ENCODE data around the gene DUSP16.
"Not testable (repeated sequence)": the region's sequence is repeated elsewhere in the genome, so short reads cannot be mapped to it uniquely, and the experiment has no call there.

Gene DUSP16

GRCh38 chr12:12522657-12523056 lies 40.0 kb downstream of the DUSP16 start:
- not testable (repeated sequence) for DNase-seq (ENCODE audit: low read depth, low spot score)

- DNase-seq (ENCODE audit: low read depth, low spot score), result no peak
Observed at GRCh38 chr12:12521888-12522287, 40.8 kb downstream of the DUSP16 start.

GRCh38 chr12:12521044-12521485 lies 41.6 kb downstream of the DUSP16 start:
- DNase-seq (ENCODE audit: low read depth, low spot score), result peak; percentile 59

- no peak for DNase-seq (ENCODE audit: low read depth, low spot score)
Observed at GRCh38 chr12:12520273-12520672, 42.4 kb downstream of the DUSP16 start.

GRCh38 chr12:12519354-12519998 lies 43.2 kb downstream of the DUSP16 start:
- no peak for DNase-seq (ENCODE audit: low read depth, low spot score)

- DNase-seq (ENCODE audit: low read depth, low spot score), result peak; percentile 19
Observed at GRCh38 chr12:12518919-12519318, 43.7 kb downstream of the DUSP16 start.

- no peak for DNase-seq (ENCODE audit: low read depth, low spot score)
Observed at GRCh38 chr12:12518464-12518845, 44.2 kb downstream of the DUSP16 start.

- DNase-seq (ENCODE audit: low read depth, low spot score), result peak; percentile 71
Observed at GRCh38 chr12:12513416-12514006, 49.2 kb downstream of the DUSP16 start.

GRCh38 chr12:12511895-12512711 lies 50.6 kb downstream of the DUSP16 start:
- DNase-seq (ENCODE audit: low read depth, low spot score), result no peak

GRCh38 chr12:12511021-12511783 lies 51.5 kb downstream of the DUSP16 start:
- no peak for DNase-seq (ENCODE audit: low read depth, low spot score)

GRCh38 chr12:12510551-12510950 lies 52.1 kb downstream of the DUSP16 start:
- no peak for DNase-seq (ENCODE audit: low read depth, low spot score)

GRCh38 chr12:12510141-12510540 lies 52.5 kb downstream of the DUSP16 start:
- DNase-seq (ENCODE audit: low read depth, low spot score), result peak; percentile 32

GRCh38 chr12:12508612-12509011 lies 54.1 kb downstream of the DUSP16 start:
- no peak for DNase-seq (ENCODE audit: low read depth, low spot score)

GRCh38 chr12:12507121-12507520 lies 55.5 kb downstream of the DUSP16 start:
- no peak for DNase-seq (ENCODE audit: low read depth, low spot score)

GRCh38 chr12:12506496-12506890 lies 56.2 kb downstream of the DUSP16 start:
- no peak for DNase-seq (ENCODE audit: low read depth, low spot score)

- DNase-seq (ENCODE audit: low read depth, low spot score), result peak; percentile 12
Observed at GRCh38 chr12:12505544-12506495, 56.8 kb downstream of the DUSP16 start.

- DNase-seq (ENCODE audit: low read depth, low spot score), result no peak
Observed at GRCh38 chr12:12503384-12504078, 59.1 kb downstream of the DUSP16 start.

GRCh38 chr12:12502815-12503151 lies 59.9 kb downstream of the DUSP16 start:
- DNase-seq (ENCODE audit: low read depth, low spot score), result no peak

GRCh38 chr12:12502130-12502814 lies 60.4 kb downstream of the DUSP16 start:
- DNase-seq (ENCODE audit: low read depth, low spot score), result not testable (repeated sequence)

GRCh38 chr12:12501121-12501520 lies 61.5 kb downstream of the DUSP16 start:
- no peak for DNase-seq (ENCODE audit: low read depth, low spot score)

Data from astrocyte of the hippocampus (primary cell).